Endothelial cell of hepatic sinusoid (primary cell): Measurements from ENCODE around the gene CHRNA9.

ENCODE experiments used
- in situ Hi-C: cut with HindIII; loops from 2 replicates; pipeline ENCODE4 v1.10.0; 2017; ENCODE audit warnings: low sequenced_read_pairs

CHRNA9 gene

DNA sequence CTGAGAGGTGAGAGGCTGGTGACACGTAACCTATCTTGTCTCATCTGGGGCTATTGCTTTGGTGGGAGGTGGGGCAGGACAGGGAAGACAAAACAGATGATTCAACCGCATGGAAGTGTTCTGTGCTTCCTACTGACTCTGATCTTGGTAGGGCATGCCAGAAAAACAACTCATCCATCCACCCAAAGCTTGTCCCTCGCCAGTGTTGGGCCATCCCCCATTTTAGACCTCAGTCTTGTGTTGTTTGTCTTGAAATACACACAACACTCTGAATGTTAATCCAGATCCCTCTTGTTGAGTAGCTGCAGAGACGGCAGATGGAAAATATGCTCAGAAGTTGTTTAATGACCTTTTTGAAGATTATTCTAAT, 377 bp downstream of the CHRNA9 start:
- in situ Hi-C loops, result loop anchor here (5.0 kb wide), 1 partner anchor 98 kb away; no protein-coding TSS in a partner anchor

- in situ Hi-C loops, result loop anchor here (5.0 kb wide), 1 partner anchor 100 kb away; no protein-coding TSS in a partner anchor
Observed at GRCh38 chr4:40337051-40337450, 1.9 kb downstream of the CHRNA9 start.

DNA sequence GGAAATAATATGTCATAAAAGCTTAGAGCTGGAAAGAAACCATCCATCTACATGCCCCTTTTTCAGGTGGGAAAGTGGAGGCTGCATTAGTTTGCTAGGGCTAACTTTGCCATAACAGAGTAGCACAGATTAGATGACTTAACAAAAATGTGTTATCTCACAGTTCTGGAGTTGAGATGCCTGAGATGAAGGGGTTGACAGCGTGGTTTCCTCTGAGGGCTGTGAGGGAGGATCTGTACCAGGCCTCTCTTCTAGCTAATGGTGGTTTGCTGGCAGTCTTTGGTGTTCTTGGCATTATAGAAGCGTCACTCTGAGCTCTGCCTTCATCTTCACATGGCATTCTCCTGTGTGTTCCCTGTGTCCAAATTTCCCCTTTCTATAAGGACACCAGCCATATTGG, 2.4 kb downstream of the CHRNA9 start:
- in situ Hi-C loops, result loop anchor here (5.0 kb wide), 1 partner anchor 100 kb away; no protein-coding TSS in a partner anchor

DNA sequence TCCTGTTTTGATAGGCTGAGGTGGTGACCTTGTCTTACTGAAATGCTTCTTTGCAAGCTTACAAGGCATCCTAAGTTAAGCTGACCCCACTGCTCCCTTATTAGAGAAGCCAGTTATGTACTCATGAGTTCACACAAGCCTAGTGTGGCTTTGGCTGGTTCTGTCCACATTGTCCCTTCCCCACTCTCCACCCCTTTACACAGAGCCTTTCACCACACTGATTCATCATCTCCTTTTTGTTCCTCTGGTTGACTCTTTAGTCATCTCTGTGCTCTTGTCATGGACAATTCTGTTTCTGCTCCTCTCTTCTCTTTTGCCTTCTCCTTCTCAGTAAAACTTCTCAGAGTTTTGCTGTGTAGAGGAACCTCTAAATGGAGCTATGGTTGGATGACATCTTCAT, 4.9 kb downstream of the CHRNA9 start:
- in situ Hi-C loops, result no loop called here

GRCh38 chr4:40347472-40347871, 12.3 kb downstream of the CHRNA9 start:
- in situ Hi-C loops, result no loop called here

GRCh38 chr4:40348000-40348399, 12.9 kb downstream of the CHRNA9 start:
- in situ Hi-C loops, result no loop called here

DNA sequence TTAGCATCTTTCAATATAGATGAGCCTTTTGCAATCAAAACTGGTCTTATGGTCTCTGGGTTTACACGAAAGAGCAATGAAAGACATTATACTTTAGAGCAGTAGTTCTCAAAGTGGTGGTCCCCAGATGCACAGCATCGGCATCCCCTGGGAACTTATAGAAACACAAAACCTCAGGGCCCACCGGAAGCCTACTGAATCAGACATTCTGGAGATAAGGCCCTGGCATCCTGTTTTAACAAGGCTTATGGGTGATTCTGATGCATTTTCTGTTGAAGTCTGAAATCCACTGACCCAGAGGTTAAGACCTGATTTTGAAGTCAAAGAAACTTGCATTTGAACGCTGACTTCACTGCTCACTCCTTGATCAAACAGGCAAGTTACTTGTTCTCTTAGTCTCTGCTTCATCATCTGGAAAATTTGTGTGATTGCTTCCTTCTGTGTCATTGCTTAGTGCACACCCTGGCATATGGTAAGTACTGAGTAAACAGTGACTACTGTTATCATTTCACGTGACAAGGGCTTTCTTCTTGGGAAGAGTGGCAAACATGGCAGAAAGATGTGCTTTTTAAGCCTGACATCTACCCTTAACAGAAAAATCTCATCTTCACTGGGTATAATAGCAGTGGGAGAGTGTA, 14.5 kb downstream of the CHRNA9 start:
- in situ Hi-C loops, result no loop called here

- in situ Hi-C loops, result no loop called here
Observed at GRCh38 chr4:40350627-40351227, 15.6 kb downstream of the CHRNA9 start.

GRCh38 chr4:40354158-40354557, 19.0 kb downstream of the CHRNA9 start:
- in situ Hi-C loops, result no loop called here

DNA sequence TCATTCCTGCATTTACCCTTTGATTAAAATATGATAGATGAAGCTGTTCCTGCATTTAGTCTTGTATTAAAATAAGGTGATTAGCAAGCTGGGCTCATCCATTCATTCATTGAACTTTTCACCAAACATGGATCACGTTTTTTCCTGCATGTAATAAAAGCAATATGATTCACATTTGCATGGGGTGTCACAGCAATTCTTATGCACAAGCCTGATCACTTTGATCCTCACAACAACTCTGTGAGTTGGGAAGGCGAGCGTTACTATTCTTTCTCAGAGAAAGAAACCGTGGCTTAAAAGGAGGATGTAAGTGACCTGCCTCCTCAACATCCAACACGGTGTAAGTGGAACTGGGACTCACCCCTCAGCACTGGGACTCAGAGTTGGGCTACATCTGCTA, 20.0 kb downstream of the CHRNA9 start:
- in situ Hi-C loops, result no loop called here

DNA sequence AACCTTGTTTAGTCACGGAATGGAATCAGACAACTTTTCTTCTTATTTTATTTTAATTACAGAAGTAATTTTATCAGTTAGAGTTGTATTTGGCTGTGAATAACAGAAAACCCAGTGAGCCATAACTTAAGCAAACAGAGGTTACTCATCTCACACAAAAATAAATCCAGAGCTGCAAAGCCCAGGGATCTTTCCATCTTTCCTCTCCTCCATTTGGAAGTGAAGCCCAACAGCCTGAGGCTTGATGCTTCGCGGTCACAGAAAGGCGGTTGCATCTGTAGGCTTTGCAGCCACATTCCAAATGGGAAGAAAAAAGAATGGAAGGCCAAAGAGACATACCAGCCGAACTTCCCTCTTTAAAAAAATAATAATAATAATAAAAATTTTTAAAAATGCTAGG, 22.6 kb downstream of the CHRNA9 start:
- in situ Hi-C loops, result no loop called here

GRCh38 chr4:40361338-40361737, 26.2 kb downstream of the CHRNA9 start:
- in situ Hi-C loops, result no loop called here

GRCh38 chr4:40363382-40363920, 28.3 kb downstream of the CHRNA9 start:
- in situ Hi-C loops, result no loop called here

DNA sequence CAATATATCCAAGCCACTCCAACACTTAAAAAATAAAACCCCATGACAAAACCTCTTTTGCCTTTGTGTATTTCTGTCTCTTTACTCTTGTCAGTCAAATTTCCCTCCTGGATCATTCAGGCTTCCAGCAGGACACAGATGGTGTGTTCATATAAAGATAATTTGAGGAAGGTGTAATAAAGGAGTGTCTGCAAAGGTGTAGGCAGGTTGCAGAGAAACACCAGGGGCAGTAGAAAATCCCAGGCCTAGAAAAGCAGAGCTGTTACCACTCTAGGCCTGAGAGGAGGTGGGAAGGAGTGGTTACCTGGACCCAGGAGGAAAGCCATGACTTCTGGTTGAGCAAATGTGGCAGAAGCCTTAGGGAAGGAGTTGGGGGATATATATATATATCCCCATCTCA, 28.8 kb downstream of the CHRNA9 start:
- in situ Hi-C loops, result no loop called here

DNA sequence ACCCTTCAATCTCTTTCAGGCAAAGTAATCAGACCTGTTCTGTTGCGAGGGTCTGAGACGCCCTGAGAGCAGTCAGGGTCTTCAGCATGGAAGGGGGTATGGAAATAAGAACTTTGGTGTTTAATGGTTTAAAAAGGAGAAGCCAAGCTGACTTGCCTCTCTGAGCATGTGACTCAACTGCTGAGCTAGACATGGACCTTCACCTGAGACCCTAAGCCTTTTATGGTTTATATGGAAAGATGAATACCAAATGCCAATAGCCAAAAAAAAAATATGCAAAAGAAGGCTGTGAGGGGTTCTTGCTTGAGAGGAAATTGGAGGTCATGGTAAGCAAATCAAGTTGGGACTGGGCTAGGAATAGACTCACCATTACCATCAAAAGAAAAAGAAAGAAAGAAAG, 30.6 kb downstream of the CHRNA9 start:
- in situ Hi-C loops, result loop anchor here (5.0 kb wide), 1 partner anchor 83 kb away; no protein-coding TSS in a partner anchor

DNA sequence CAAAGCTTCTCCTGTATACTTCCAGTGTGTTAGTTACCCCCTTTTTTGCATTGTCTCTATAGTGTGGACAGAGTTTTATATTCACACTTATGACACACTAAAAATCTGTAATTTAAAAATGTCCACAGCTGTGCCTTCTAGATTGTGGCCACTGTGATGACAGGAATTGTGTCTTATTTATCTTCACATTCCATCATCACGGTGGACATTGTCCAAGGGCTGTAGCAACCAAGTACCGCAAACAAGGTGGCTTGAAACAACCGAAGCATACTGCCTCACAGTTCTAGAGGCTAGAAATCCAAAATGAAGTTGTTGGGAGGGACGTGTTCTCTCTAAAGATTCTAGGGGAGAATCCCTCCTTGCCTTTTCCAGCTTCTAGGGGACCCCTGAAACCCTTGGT, 32.3 kb downstream of the CHRNA9 start:
- in situ Hi-C loops, result loop anchor here (5.0 kb wide), 1 partner anchor 85 kb away; no protein-coding TSS in a partner anchor

DNA sequence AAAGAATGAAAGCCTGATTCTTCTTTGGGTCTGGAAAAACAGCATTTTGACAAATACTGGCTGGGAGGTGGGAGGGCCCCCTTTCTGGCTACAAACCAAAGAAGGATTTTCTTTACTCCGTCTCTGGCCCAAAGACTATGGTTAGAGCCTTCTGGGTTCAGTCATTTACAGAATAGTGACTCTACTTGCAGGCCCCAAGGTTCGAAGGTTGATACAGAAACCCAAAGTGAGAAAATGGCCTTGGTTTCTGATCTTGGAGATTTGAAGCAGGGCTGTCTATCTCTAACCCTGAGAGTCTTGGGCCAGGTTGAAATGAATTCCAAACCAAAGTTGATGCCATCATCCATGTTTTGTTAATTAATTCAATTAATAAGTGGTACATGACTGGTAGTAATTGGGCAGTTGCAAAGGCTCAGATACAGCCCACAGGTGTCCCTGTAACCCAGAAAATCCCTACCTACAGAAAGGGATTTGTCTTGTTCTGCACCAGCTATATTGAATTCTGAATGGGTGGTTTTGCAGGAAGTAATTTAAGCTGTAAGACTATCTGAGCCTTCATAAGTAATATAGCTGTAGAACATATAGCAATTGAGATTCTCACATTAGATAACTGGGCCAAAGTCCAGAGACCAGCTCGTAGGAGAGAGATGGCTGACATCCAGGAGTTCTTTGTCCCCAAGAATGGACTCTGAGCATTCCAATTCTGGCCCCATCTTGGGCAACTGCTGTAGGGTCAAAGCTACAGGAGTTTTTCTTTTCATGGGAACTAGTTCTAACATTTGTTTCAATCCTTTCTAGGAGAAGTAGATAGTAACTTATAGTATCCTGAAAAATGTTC, 34.5 kb downstream of the CHRNA9 start:
- in situ Hi-C loops, result loop anchor here (5.0 kb wide), 1 partner anchor 87 kb away; no protein-coding TSS in a partner anchor

DNA sequence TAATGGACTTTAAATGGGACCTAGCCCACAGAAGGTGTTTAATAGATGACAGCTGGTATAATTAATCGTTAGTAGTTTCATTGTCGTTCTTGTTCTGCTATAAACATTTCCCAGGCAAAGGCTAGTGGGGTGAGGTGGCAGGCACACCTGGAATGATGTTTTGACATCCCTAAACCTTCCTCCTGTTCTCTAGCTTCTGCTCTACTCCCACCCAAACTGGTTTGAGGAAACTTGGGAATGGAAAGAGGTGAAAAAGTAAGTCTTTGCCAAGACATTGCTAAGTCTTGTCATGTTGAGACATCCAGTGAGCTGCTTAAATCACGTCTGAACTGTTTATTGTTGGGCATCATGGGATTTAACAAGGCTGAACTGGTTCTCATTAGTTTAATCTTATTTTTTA, 37.5 kb downstream of the CHRNA9 start:
- in situ Hi-C loops, result no loop called here

GRCh38 chr4:40373636-40374035, 38.5 kb downstream of the CHRNA9 start:
- in situ Hi-C loops, result no loop called here

- in situ Hi-C loops, result no loop called here
Observed at GRCh38 chr4:40375095-40375494, 40.0 kb downstream of the CHRNA9 start.

DNA sequence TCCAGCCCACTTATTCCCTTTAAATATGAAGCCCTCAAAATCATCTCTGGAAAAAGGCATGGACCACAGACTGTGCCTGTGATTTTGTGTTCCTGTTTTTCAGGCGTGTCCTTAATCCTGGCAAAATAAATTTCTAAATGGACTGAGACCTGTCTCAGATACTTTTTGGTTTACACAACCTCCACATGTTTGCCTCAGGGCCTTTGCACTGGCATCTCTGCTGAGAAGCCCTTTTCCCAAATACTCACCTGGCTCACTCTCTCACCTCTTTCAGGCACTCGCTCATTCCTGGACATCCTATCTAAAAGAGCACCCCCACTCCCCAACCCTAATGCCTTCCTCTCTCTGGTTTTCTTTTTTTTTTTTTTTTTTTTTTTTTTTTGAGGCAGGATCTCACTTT, 40.5 kb downstream of the CHRNA9 start:
- in situ Hi-C loops, result no loop called here
